ENCODE measurements around the gene CUTA. TPM values are rescaled to one million over a fixed set of nuclear protein-coding genes. Genes with fewer than 3 reads are reported as not detected.

CUTA gene
- total and polyA plus RNA-seq, 8 donors, result 12.8 to 233 (median 133) TPM

- Histone ChIP-seq H3K27ac (peak overlapping the region in 2 of 5 donors; percentile 94 to 95), H3K36me3 (no peaks in the 10 kb centered on the region), H3K4me1 (peaks cover 29 to 62% (median 55%) of the 10 kb centered on the region in 4 donors), H3K27me3 (no peaks in the 10 kb centered on the region), H3K4me3 (no peak overlapping the region), H3K9me3 (no peaks in the 10 kb centered on the region)
- intact Hi-C loops (cut with DNase I; ENCODE audit: low total_unique reads), result no loop called here
- TF ChIP-seq POLR2AphosphoS5 (IDR thresholded peaks at IDR 0.05), result no peak
- TF ChIP-seq EP300 (IDR thresholded peaks at IDR 0.05), result no peak
- TF ChIP-seq CTCF (IDR thresholded peaks at IDR 0.05), result no peak
- TF ChIP-seq POLR2A (IDR thresholded peaks at IDR 0.05), result no peak
- no peak for DNase-seq
- WGBS, 5 donors, result 87 to 96% (median 93%) methylated on average over 2 of the region's 2 CpGs
These were observed 5.9 kb upstream of the CUTA start for GRCh38 chr6:33423777-33424176.

GRCh38 chr6:33421344-33421643 is 3.4 kb upstream of the CUTA start:
- peaks cover 0 to 4% (median 2%) of the 10 kb centered on the region in 4 donors for H3K36me3 ChIP-seq
- intact Hi-C loops (cut with DNase I; ENCODE audit: low total_unique reads), result no loop called here
- TF ChIP-seq EP300 (IDR thresholded peaks at IDR 0.05) (no peak), POLR2A (IDR thresholded peaks at IDR 0.05) (no peak), POLR2AphosphoS5 (IDR thresholded peaks at IDR 0.05) (no peak), CTCF (IDR thresholded peaks at IDR 0.05) (no peak)
- no peaks in the 10 kb centered on the region for H3K27me3 ChIP-seq
- H3K9me3 ChIP-seq, result no peaks in the 10 kb centered on the region
- DNase-seq, result no peak
- WGBS, 5 donors, result 81 to 95% (median 87%) methylated on average over 2 of the region's 2 CpGs
- peak overlapping the region in 2 of 5 donors; percentile 92 to 93 for H3K27ac ChIP-seq
- peaks cover 36 to 60% (median 53%) of the 10 kb centered on the region in 4 donors for H3K4me1 ChIP-seq
- H3K4me3 ChIP-seq, result no peak overlapping the region

GRCh38 chr6:33420491-33421343 is 2.8 kb upstream of the CUTA start:
- TF ChIP-seq EP300 (IDR thresholded peaks at IDR 0.05) (no peak), CTCF (IDR thresholded peaks at IDR 0.05) (no peak), POLR2A (IDR thresholded peaks at IDR 0.05) (no peak), POLR2AphosphoS5 (IDR thresholded peaks at IDR 0.05) (no peak)
- no peaks in the 10 kb centered on the region for H3K27me3 ChIP-seq
- peak overlapping the region; percentile 36 to 45 (median 38) for H3K4me3 ChIP-seq
- DNase-seq, result no peak
- peaks cover 5 to 10% (median 8%) of the 10 kb centered on the region in 4 donors for H3K36me3 ChIP-seq
- peak overlapping the region in 4 of 5 donors; percentile 92 to 95 (median 94) for H3K27ac ChIP-seq
- 51 to 68% (median 55%) methylated on average over 5 to 6 of the region's 6 CpGs for WGBS, 5 donors
- intact Hi-C loops (cut with DNase I; ENCODE audit: low total_unique reads), result no loop called here
- peaks cover 40 to 62% (median 54%) of the 10 kb centered on the region in 4 donors for H3K4me1 ChIP-seq
- no peaks in the 10 kb centered on the region for H3K9me3 ChIP-seq

GRCh38 chr6:33419580-33420490 is 1.9 kb upstream of the CUTA start, which contains the start of gene SYNGAP1:
SYNGAP1 (plus strand) TSS chr6:33420065; CDS start chr6:33420265, 200 bp downstream.
- peak within 1 kb of the TSS; percentile 71 to 95 (median 93) for H3K27ac ChIP-seq
- TF ChIP-seq POLR2A (IDR thresholded peaks at IDR 0.05) (no peak), POLR2AphosphoS5 (IDR thresholded peaks at IDR 0.05) (no peak), EP300 (IDR thresholded peaks at IDR 0.05) (no peak), CTCF (IDR thresholded peaks at IDR 0.05) (no peak)
- H3K4me1 ChIP-seq, result peaks cover 37 to 64% (median 58%) of the 10 kb centered on the region in 4 donors
- H3K27me3 ChIP-seq, result no peaks in the 10 kb centered on the region
- no peaks in the 10 kb centered on the region for H3K9me3 ChIP-seq
- DNase-seq, result peak in 1 of 2 donors; percentile 90
- H3K36me3 ChIP-seq, result peaks cover 14 to 19% (median 17%) of the 10 kb centered on the region in 4 donors
- WGBS, 5 donors, result 4 to 9% (median 7%) methylated on average over 19 to 22 of the region's 22 CpGs
- H3K4me3 ChIP-seq, result peak within 1 kb of the TSS; percentile 37 to 57 (median 42)
- intact Hi-C loops (cut with DNase I; ENCODE audit: low total_unique reads), result no loop called here
